Activated CD8-positive, alpha-beta T cell treated with anti-CD3 and anti-CD28 coated beads for 36 hours (primary cell): ENCODE results near the gene SPSB4. TPM values are rescaled to one million over a fixed set of nuclear protein-coding genes. Genes with fewer than 3 reads are reported as not detected.

ENCODE experiments used
- ATAC-seq: fragments of 200-7000 bp; cut with Tn5 transposase; one replicate; pipeline ENCODE4 v1.10.0; 2021; ENCODE audit warnings: mild to moderate bottlenecking, moderate library complexity
- CTCF ChIA-PET: fragments of 350-600 bp; sonication (Branson Sonifier 250); formaldehyde crosslinking; loops from one replicate; lab custom pipeline; 2021; ENCODE audit warnings: antibody characterized with exemption; lab: Charles Lee
- POLR2A ChIA-PET: fragments of 350-600 bp; sonication (Branson Sonifier 250); formaldehyde crosslinking; loops from one replicate; lab custom pipeline; 2021; ENCODE audit warnings: antibody characterized with exemption; lab: Charles Lee
- DNase-seq: peaks from one replicate; pipeline ENCODE4 v3.0.0-alpha.2; 2020
- H3K27ac Mint-ChIP-seq: one replicate; pipeline ENCODE4 v1.8.0; 2021; ENCODE audit warnings: mild to moderate bottlenecking, mixed read lengths
- H3K27me3 Mint-ChIP-seq: one replicate; pipeline ENCODE4 v1.8.0; 2021; ENCODE audit warnings: mixed read lengths
- H3K36me3 Mint-ChIP-seq: one replicate; pipeline ENCODE4 v1.8.0; 2021; ENCODE audit warnings: low read depth, mixed read lengths
- H3K4me1 Mint-ChIP-seq: one replicate; pipeline ENCODE4 v1.8.0; 2021; ENCODE audit warnings: low read depth, mixed read lengths
- H3K4me3 Mint-ChIP-seq: one replicate; pipeline ENCODE4 v1.8.0; 2021; ENCODE audit warnings: mild to moderate bottlenecking, moderate library complexity, mixed read lengths
- H3K9me3 Mint-ChIP-seq: one replicate; pipeline ENCODE4 v1.8.0; 2021; ENCODE audit warnings: mixed read lengths
- intact Hi-C: fragments of 100-400 bp; cut with micrococcal nuclease; formaldehyde crosslinking; loops from one replicate; pipeline ENCODE4 v1.10.0; 2022
- total RNA-seq, 2 experiments: library from RNA; stranded (reverse); gene quantifications; one replicate each; pipeline ENCODE4 v1.2.3, GENCODE V29; 2021
- TF ChIP-seq, protein P1 (sequence below): fragments of 200-600 bp; IDR thresholded peaks from one replicate; pipeline ENCODE4 v1.8.0; 2022; ENCODE audit warnings: antibody characterized with exemption, mild to moderate bottlenecking

Gene SPSB4
- total RNA-seq, 2 experiments from 2014 or later = not detected

DNA sequence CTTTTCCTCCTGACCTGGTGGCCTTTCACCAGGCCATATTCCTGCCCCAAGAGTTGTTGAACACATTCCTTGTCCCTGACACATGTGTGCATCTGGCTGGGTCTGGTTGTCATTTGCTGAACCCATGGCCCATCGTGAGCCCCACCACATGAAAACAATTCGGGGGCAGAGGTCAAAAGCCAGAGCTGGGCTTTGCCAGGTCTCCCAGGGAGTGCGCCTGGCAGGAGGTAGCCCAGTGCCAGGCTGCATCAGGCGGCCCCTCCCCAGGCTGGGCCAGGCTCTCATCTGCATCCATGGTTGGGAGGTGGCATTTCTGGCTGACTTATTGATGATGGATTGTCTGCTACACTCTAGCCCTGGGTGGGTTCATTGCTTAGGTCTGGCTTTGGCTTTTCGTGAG is 30.9 kb downstream of the SPSB4 start:
- intact Hi-C loops = no loop called here
- TF ChIP-seq, protein P1, sequence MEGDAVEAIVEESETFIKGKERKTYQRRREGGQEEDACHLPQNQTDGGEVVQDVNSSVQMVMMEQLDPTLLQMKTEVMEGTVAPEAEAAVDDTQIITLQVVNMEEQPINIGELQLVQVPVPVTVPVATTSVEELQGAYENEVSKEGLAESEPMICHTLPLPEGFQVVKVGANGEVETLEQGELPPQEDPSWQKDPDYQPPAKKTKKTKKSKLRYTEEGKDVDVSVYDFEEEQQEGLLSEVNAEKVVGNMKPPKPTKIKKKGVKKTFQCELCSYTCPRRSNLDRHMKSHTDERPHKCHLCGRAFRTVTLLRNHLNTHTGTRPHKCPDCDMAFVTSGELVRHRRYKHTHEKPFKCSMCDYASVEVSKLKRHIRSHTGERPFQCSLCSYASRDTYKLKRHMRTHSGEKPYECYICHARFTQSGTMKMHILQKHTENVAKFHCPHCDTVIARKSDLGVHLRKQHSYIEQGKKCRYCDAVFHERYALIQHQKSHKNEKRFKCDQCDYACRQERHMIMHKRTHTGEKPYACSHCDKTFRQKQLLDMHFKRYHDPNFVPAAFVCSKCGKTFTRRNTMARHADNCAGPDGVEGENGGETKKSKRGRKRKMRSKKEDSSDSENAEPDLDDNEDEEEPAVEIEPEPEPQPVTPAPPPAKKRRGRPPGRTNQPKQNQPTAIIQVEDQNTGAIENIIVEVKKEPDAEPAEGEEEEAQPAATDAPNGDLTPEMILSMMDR = no peak
- H3K4me3 Mint-ChIP-seq = no peak overlapping the region
- ATAC-seq (no peak), DNase-seq (no peak)
- H3K4me1 Mint-ChIP-seq = peaks cover 4% of the 10 kb centered on the region
- peaks cover 2% of the 10 kb centered on the region for H3K27me3 Mint-ChIP-seq
- H3K9me3 Mint-ChIP-seq = no peaks in the 10 kb centered on the region
- no peaks in the 10 kb centered on the region for H3K36me3 Mint-ChIP-seq
- no peak overlapping the region for H3K27ac Mint-ChIP-seq
- CTCF ChIA-PET = interaction anchor here (1.7 kb wide), 1 partner anchor 110 kb away, joined by 4 read pairs; no protein-coding TSS in a partner anchor
- POLR2A ChIA-PET = no interaction called here

DNA sequence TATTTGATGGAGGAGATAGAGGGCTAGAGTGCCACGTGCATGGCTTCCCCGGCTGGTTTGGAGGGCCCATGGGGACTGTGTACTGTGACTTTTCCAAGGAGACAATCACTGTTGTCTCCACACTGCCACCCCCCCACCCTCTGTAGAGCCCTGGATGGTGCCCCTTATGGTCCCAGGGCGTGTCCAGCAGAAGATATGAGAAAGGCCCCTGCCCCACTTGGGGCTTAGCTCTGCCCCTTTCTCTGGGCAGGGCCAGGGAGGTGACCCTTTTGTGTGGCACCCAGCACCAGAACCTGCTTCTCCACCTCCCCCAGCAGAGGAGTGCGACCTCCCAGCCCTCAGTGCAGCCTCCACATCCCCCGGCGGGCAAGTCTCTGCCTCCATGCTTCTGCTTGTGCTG is 32.1 kb downstream of the SPSB4 start:
- no peak for ATAC-seq

DNA sequence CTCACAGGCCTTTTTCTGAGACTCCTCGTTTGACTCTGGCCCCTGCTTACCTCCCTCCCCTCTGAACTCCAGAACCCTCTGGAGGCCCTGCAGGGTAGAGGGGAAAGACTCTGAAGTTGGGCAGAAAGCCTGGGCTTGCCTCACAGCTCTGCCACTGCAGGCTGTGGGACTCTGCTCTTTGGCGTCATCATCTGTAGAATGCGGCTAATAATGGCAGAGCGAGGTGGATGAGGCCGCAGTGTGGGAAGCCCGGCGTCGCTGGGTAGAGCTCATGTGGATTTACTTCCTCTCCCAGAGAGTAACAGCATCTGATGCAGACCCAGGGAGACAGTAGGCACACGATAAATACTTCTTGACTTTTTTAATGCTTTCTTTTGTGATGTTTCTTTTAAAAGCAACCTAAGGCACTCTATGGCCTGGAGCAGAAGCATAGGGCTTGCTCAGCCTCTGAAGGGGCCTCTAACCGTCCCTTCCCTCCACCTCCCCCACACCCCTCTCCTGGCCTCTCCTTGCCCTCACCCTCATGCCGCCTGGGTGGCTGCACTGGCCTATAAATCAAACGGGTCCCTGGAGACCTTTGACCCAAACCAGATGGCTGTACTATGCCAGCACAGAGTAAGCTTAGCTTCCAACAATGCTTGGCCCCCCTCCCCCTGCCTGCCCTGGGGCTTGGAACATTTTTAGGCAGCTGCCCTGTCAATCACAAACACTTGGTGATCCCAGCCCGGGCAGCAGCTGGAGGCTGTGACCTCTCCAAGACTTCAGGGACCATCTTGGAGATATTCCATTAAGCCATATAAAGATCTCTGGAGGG is 32.9 kb downstream of the SPSB4 start:
- intact Hi-C loops = no loop called here
- H3K27ac Mint-ChIP-seq = no peak overlapping the region
- no peak for DNase-seq
- H3K4me1 Mint-ChIP-seq = no peaks in the 10 kb centered on the region
- CTCF ChIA-PET = interaction anchor here (1.7 to 2.0 kb wide), 2 partner anchors 73 to 108 kb away, joined by 4 to 7 read pairs; no protein-coding TSS in a partner anchor
- TF ChIP-seq, protein P1 = no peak
- H3K4me3 Mint-ChIP-seq = no peak overlapping the region
- peaks cover 2% of the 10 kb centered on the region for H3K27me3 Mint-ChIP-seq
- H3K36me3 Mint-ChIP-seq = no peaks in the 10 kb centered on the region
- no peak for ATAC-seq
- no peaks in the 10 kb centered on the region for H3K9me3 Mint-ChIP-seq
- POLR2A ChIA-PET = no interaction called here

More for the DNA sequence above, 32.1 kb downstream of the SPSB4 start:
- intact Hi-C loops = no loop called here
- ChIA-PET POLR2A (no interaction called here), CTCF (interaction anchor here (1.7 kb wide), 1 partner anchor 108 kb away, joined by 4 read pairs; no protein-coding TSS in a partner anchor)
- Mint-ChIP-seq H3K36me3 (no peaks in the 10 kb centered on the region), H3K4me1 (no peaks in the 10 kb centered on the region), H3K27ac (no peak overlapping the region), H3K4me3 (no peak overlapping the region), H3K9me3 (no peaks in the 10 kb centered on the region), H3K27me3 (peaks cover 2% of the 10 kb centered on the region)
- no peak for DNase-seq
- TF ChIP-seq, protein P1 = no peak

DNA sequence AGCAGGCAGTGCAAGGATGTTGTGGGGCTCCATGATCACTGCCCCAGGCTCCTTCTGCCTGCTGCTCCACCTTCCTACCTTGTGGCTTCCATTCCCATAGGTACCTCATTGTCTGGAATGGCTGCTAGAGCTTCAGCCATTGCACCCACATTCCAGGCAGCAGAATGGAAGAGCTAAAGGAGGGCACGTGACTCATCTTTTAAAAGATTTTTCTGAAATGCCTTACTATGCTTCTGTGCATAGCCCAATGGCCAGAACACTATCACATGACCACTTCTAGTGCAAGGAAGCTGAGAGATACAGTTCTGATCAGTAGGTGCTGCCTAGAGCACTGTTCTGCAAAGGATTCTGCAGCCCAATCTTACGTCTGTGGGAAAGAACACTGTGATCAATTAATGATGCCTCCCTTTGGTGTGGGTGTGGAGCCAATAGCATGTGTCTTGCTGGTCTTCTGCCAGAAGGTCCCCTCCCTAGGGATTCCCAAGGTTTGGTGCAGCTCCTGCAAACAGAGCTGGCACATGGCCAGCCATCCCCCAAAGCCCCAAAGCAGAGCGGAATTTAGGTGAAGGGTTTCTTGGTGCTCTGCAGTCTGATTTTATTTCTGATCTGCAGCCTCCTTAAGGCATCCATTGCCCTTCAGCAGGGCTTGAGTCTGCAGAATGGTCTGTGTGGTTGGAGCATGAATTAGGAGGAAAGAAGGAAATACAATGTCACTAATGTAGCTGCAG is 34.4 kb downstream of the SPSB4 start:
- H3K27me3 Mint-ChIP-seq = peaks cover 2% of the 10 kb centered on the region
- no peak for DNase-seq
- H3K36me3 Mint-ChIP-seq = no peaks in the 10 kb centered on the region
- H3K4me3 Mint-ChIP-seq = no peak overlapping the region
- POLR2A ChIA-PET = no interaction called here
- CTCF ChIA-PET = interaction anchor here (1.0 to 2.0 kb wide), 2 partner anchors 12 to 74 kb away, joined by 3 to 7 read pairs; no protein-coding TSS in a partner anchor
- no peaks in the 10 kb centered on the region for H3K4me1 Mint-ChIP-seq
- TF ChIP-seq, protein P1 = no peak
- no peaks in the 10 kb centered on the region for H3K9me3 Mint-ChIP-seq
- ATAC-seq = no peak
- intact Hi-C loops = no loop called here
- H3K27ac Mint-ChIP-seq = no peak overlapping the region
